DND-41 (cell line): ENCODE results near the gene MAML3.

Source experiments
- EZH2 ChIP-seq: IDR thresholded peaks from 3 replicates; pipeline ENCODE4 v1.6.1; 2012; ENCODE audit warnings: borderline replicate concordance, low read depth, mild to moderate bottlenecking, moderate library complexity, low read length, inconsistent platforms; ENCODE audit not compliant: severe bottlenecking
- TF ChIP-seq, protein P1 (sequence below): IDR thresholded peaks from 2 replicates; pipeline ENCODE4 v1.5.1; 2012; ENCODE audit warnings: borderline replicate concordance, low read length, moderate library complexity, mild to moderate bottlenecking; ENCODE audit not compliant: poor library complexity, severe bottlenecking; ENCODE audit errors: extremely low read depth

GRCh38 chr4:140070366-140070765 is 83.6 kb downstream of the MAML3 start:
- TF ChIP-seq, protein P1, sequence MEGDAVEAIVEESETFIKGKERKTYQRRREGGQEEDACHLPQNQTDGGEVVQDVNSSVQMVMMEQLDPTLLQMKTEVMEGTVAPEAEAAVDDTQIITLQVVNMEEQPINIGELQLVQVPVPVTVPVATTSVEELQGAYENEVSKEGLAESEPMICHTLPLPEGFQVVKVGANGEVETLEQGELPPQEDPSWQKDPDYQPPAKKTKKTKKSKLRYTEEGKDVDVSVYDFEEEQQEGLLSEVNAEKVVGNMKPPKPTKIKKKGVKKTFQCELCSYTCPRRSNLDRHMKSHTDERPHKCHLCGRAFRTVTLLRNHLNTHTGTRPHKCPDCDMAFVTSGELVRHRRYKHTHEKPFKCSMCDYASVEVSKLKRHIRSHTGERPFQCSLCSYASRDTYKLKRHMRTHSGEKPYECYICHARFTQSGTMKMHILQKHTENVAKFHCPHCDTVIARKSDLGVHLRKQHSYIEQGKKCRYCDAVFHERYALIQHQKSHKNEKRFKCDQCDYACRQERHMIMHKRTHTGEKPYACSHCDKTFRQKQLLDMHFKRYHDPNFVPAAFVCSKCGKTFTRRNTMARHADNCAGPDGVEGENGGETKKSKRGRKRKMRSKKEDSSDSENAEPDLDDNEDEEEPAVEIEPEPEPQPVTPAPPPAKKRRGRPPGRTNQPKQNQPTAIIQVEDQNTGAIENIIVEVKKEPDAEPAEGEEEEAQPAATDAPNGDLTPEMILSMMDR: no peak
- no peak for TF ChIP-seq EZH2
